Panc1 (cell line): ENCODE results near the gene BLOC1S6. TPM values are rescaled to one million over a fixed set of nuclear protein-coding genes. Genes with fewer than 3 reads are reported as not detected.

Experiments used
- ATAC-seq: fragments of 200-7000 bp; cut with Tn5 transposase; 2 replicates; pipeline ENCODE4 v1.9.1; 2020; ENCODE audit warnings: mild to moderate bottlenecking, moderate library complexity
- BruUV-seq: library from RNA; stranded (reverse); fragments of 400-500 nt; replicated peaks from 2 replicates; lab custom pipeline; 2021; lab: Mats Ljungman, UMichigan
- CTCF ChIA-PET: fragments of 300-600 bp; sonication (Branson Sonifier 250); formaldehyde crosslinking; loops from one replicate; lab custom pipeline; 2022; ENCODE audit warnings: antibody characterized with exemption; lab: Charles Lee
- POLR2A ChIA-PET: fragments of 300-600 bp; sonication (Branson Sonifier 250); formaldehyde crosslinking; loops from one replicate; lab custom pipeline; 2022; ENCODE audit warnings: antibody characterized with exemption; lab: Charles Lee
- DNase-seq: peaks from one replicate; pipeline ENCODE4 v3.0.0-alpha.2; 2010; ENCODE audit warnings: low read depth, low spot score
- H3K27ac ChIP-seq: 2 replicates; pipeline ENCODE4 v1.5.1; 2011; ENCODE audit warnings: mild to moderate bottlenecking, low read length, inconsistent platforms
- H3K27me3 ChIP-seq: fragments of 200-500 bp; sonication (Bioruptor generic); 2 replicates; pipeline ENCODE4 v1.6.0; 2014; ENCODE audit warnings: low read length, inconsistent platforms; ENCODE audit not compliant: control insufficient read depth, insufficient read depth
- H3K36me3 ChIP-seq: fragments of 200-500 bp; sonication (Bioruptor generic); 2 replicates; pipeline ENCODE4 v1.5.1; 2014; ENCODE audit warnings: inconsistent platforms, mild to moderate bottlenecking, low read length, moderate library complexity; ENCODE audit not compliant: control insufficient read depth, insufficient read depth
- H3K4me1 ChIP-seq: 2 replicates; pipeline ENCODE4 v1.5.1; 2011; ENCODE audit warnings: inconsistent platforms, mild to moderate bottlenecking, low read length, moderate library complexity; ENCODE audit not compliant: control insufficient read depth, insufficient read depth
- H3K4me3 ChIP-seq, 2 experiments: 2 replicates each; pipeline ENCODE4 v1.5.1; 2011 to 2012; ENCODE audit warnings: low read depth in 2 of 2, low read length in 2 of 2, mild to moderate bottlenecking in 2 of 2, inconsistent platforms in 1 of 2, moderate library complexity in 1 of 2
- H3K9me3 ChIP-seq: fragments of 200-500 bp; sonication (Bioruptor generic); 2 replicates; pipeline ENCODE4 v1.5.1; 2014; ENCODE audit warnings: low read depth, mild to moderate bottlenecking, inconsistent platforms, low read length, moderate library complexity; ENCODE audit not compliant: control insufficient read depth, insufficient read depth
- POLR2AphosphoS5 ChIP-seq: IDR thresholded peaks from 2 replicates; pipeline ENCODE4 v1.6.1; 2012; ENCODE audit warnings: mild to moderate bottlenecking, low read depth, low read length, moderate library complexity
- SIN3A ChIP-seq: IDR thresholded peaks from 2 replicates; pipeline ENCODE4 v1.6.1; 2012; ENCODE audit warnings: low read depth, mild to moderate bottlenecking, low read length, moderate library complexity, borderline replicate concordance; ENCODE audit not compliant: insufficient read depth
- TCF7L2 ChIP-seq: IDR thresholded peaks from 2 replicates; pipeline ENCODE4 v1.6.1; 2011; ENCODE audit warnings: mild to moderate bottlenecking, low read depth, low read length, inconsistent platforms
- in situ Hi-C: cut with HindIII; loops from 2 replicates; pipeline ENCODE4 v1.10.0; 2016; ENCODE audit warnings: low sequenced_read_pairs, low pct_unique_long_range_greater_than_20kb
- intact Hi-C: fragments of 100-400 bp; cut with micrococcal nuclease; formaldehyde crosslinking; loops from one replicate; pipeline ENCODE4 v1.10.0; 2022; ENCODE audit not compliant: unreplicated experiment
- total RNA-seq: library from RNA; stranded (reverse); gene quantifications from one replicate; pipeline ENCODE4 v1.2.1, GENCODE V29; 2021; ENCODE audit not compliant: unreplicated experiment
- TF ChIP-seq, protein P1 (sequence below), 2 experiments: IDR thresholded peaks; 2 replicates each; pipeline ENCODE4 v1.6.1; 2011 to 2012; ENCODE audit warnings: low read depth in 2 of 2, control low read depth in 1 of 2, low read length in 1 of 2, mild to moderate bottlenecking in 1 of 2, moderate library complexity in 1 of 2; ENCODE audit not compliant: insufficient read depth in 1 of 2
- TF ChIP-seq, protein P2 (sequence below): fragments of 450-650 bp; IDR thresholded peaks from 2 replicates; pipeline ENCODE4 v1.5.1; 2017; ENCODE audit warnings: mild to moderate bottlenecking

Gene BLOC1S6
- total RNA-seq, 1 experiment from 2014 or later: 52.0 TPM

DNA sequence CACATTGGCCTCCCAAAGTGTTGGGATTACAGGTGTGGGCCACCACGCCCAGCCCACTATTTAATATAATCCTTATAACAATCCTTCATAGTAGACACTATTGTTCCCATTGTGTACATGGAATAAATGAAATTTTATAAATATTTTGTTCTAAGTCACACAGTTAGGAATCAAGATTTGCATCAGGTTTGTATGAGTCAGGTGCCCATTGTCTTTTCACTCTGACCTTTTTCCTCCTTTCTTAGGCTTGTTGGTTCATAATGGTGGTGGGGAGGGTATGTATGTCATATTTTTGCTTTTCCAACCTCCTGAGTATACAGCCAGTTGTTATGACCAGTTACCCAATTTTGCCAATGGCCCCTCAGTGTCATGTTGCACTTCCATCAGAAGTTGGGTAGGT is 46.6 kb upstream of the BLOC1S6 start:
- no peak for DNase-seq
- Histone ChIP-seq H3K36me3 (no peaks in the 10 kb centered on the region), H3K9me3 (no peaks in the 10 kb centered on the region), H3K4me3 (no peak overlapping the region), H3K4me1 (no peaks in the 10 kb centered on the region), H3K27me3 (no peaks in the 10 kb centered on the region), H3K27ac (no peak overlapping the region)
- ChIA-PET CTCF (no interaction called here), POLR2A (no interaction called here)
- TF ChIP-seq POLR2AphosphoS5 (no peak), TCF7L2 (no peak), SIN3A (no peak)
- TF ChIP-seq, protein P1, sequence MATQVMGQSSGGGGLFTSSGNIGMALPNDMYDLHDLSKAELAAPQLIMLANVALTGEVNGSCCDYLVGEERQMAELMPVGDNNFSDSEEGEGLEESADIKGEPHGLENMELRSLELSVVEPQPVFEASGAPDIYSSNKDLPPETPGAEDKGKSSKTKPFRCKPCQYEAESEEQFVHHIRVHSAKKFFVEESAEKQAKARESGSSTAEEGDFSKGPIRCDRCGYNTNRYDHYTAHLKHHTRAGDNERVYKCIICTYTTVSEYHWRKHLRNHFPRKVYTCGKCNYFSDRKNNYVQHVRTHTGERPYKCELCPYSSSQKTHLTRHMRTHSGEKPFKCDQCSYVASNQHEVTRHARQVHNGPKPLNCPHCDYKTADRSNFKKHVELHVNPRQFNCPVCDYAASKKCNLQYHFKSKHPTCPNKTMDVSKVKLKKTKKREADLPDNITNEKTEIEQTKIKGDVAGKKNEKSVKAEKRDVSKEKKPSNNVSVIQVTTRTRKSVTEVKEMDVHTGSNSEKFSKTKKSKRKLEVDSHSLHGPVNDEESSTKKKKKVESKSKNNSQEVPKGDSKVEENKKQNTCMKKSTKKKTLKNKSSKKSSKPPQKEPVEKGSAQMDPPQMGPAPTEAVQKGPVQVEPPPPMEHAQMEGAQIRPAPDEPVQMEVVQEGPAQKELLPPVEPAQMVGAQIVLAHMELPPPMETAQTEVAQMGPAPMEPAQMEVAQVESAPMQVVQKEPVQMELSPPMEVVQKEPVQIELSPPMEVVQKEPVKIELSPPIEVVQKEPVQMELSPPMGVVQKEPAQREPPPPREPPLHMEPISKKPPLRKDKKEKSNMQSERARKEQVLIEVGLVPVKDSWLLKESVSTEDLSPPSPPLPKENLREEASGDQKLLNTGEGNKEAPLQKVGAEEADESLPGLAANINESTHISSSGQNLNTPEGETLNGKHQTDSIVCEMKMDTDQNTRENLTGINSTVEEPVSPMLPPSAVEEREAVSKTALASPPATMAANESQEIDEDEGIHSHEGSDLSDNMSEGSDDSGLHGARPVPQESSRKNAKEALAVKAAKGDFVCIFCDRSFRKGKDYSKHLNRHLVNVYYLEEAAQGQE (IDR thresholded peaks at IDR 0.05; ENCODE audit: insufficient read depth in 1 of 2, low read depth in 2 of 2, low read length in 1 of 2): no peak
- TF ChIP-seq, protein P2, sequence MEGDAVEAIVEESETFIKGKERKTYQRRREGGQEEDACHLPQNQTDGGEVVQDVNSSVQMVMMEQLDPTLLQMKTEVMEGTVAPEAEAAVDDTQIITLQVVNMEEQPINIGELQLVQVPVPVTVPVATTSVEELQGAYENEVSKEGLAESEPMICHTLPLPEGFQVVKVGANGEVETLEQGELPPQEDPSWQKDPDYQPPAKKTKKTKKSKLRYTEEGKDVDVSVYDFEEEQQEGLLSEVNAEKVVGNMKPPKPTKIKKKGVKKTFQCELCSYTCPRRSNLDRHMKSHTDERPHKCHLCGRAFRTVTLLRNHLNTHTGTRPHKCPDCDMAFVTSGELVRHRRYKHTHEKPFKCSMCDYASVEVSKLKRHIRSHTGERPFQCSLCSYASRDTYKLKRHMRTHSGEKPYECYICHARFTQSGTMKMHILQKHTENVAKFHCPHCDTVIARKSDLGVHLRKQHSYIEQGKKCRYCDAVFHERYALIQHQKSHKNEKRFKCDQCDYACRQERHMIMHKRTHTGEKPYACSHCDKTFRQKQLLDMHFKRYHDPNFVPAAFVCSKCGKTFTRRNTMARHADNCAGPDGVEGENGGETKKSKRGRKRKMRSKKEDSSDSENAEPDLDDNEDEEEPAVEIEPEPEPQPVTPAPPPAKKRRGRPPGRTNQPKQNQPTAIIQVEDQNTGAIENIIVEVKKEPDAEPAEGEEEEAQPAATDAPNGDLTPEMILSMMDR: no peak
- intact Hi-C loops: no loop called here
- BruUV-seq: no TSS peak
- in situ Hi-C loops: no loop called here
- no peak for ATAC-seq

DNA sequence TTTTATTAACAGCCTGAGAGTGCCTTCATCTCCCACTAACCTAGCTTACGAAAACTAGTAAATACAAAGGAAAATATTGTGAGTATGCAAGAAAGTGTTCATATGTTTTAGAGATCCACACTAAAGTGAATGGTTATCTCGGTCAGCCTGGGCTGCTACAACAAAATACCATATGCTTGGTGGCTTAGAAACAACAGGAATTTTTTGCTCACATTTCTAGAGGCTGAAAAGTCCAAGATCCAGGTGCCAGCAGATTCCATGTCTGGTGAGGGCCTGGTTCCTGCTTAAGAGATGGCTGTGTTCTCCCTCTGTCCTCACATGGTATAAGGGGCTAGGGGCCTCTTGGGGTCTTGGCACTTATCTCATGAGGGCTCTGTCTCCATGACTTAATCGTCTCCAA is 44.1 kb upstream of the BLOC1S6 start:
- intact Hi-C loops: no loop called here
- POLR2A ChIA-PET: no interaction called here

More for the DNA sequence above, 44.1 kb upstream of the BLOC1S6 start:
- Histone ChIP-seq H3K4me1 (no peaks in the 10 kb centered on the region), H3K9me3 (no peaks in the 10 kb centered on the region), H3K36me3 (no peaks in the 10 kb centered on the region), H3K27me3 (no peaks in the 10 kb centered on the region), H3K27ac (no peak overlapping the region), H3K4me3 (no peak overlapping the region)
- TF ChIP-seq, protein P1 (IDR thresholded peaks at IDR 0.05; ENCODE audit: insufficient read depth in 1 of 2, low read depth in 2 of 2, low read length in 1 of 2): no peak
- TF ChIP-seq, protein P2: no peak
- no peak for TF ChIP-seq SIN3A
- no peak for TF ChIP-seq POLR2AphosphoS5
- no peak for TF ChIP-seq TCF7L2
- ATAC-seq (no peak), DNase-seq (no peak)
- CTCF ChIA-PET: no interaction called here
- in situ Hi-C loops: no loop called here
- no TSS peak for BruUV-seq
